ENCODE results near the gene STAU1. TPM values are rescaled to one million over a fixed set of nuclear protein-coding genes. Genes with fewer than 3 reads are reported as not detected.

STAU1 gene
- total RNA-seq, 4 donors from 2014 or later: 67.1 to 99.8 (median 75.0) TPM

- ATAC-seq (ENCODE audit: low FRiP score) (no peak), DNase-seq (ENCODE audit: low spot score) (no peak)
- no peak for TF ChIP-seq CTCF (IDR thresholded peaks at IDR 0.05)
These were observed 36.7 kb downstream of the STAU1 start for GRCh38 chr20:49151436-49151835.

GRCh38 chr20:49149281-49150045 lies 38.7 kb downstream of the STAU1 start:
- no peak for TF ChIP-seq CTCF (IDR thresholded peaks at IDR 0.05)
- DNase-seq (ENCODE audit: low spot score): no peak
- no peak for ATAC-seq (ENCODE audit: low FRiP score)

- TF ChIP-seq CTCF (IDR thresholded peaks at IDR 0.05): no peak
- no peak for ATAC-seq (ENCODE audit: low FRiP score)
- no peak for DNase-seq (ENCODE audit: low spot score)
These were observed 39.5 kb downstream of the STAU1 start for GRCh38 chr20:49148601-49149000.

GRCh38 chr20:49147296-49147695 lies 40.8 kb downstream of the STAU1 start:
- DNase-seq (ENCODE audit: low spot score): no peak
- no peak for TF ChIP-seq CTCF (IDR thresholded peaks at IDR 0.05)

GRCh38 chr20:49146442-49147225 lies 41.5 kb downstream of the STAU1 start:
- no peak for TF ChIP-seq CTCF (IDR thresholded peaks at IDR 0.05)
- no peak for DNase-seq (ENCODE audit: low spot score)
- no peak for ATAC-seq (ENCODE audit: low FRiP score)

More at GRCh38 chr20:49147296-49147695, 40.8 kb downstream of the STAU1 start:
- ATAC-seq (ENCODE audit: low FRiP score): no peak

- TF ChIP-seq CTCF (IDR thresholded peaks at IDR 0.05): no peak
- no peak for DNase-seq (ENCODE audit: low spot score)
- no peak for ATAC-seq (ENCODE audit: low FRiP score)
These were observed 47.3 kb downstream of the STAU1 start for GRCh38 chr20:49140834-49141233.
